MCF 10A (cell line): ENCODE results near the gene POLE. TPM values are rescaled to one million over a fixed set of nuclear protein-coding genes. Genes with fewer than 3 reads are reported as not detected.

Experiments used
- BruUV-seq: library from RNA; stranded (reverse); fragments of 400-500 nt; replicated peaks from 2 replicates; lab custom pipeline; 2021; lab: Mats Ljungman, UMichigan
- CTCF ChIA-PET: fragments of 300-600 bp; sonication (Branson Sonifier 250); formaldehyde crosslinking; extraction: SDS; loops from one replicate; lab custom pipeline; 2021; ENCODE audit warnings: antibody characterized with exemption, inconsistent platforms; lab: Yijun Ruan, JAX
- POLR2A ChIA-PET: fragments of 300-600, 350-650 bp; sonication (Branson Sonifier 250); formaldehyde crosslinking; extraction: SDS; loops from one replicate; lab custom pipeline; 2020; ENCODE audit warnings: antibody characterized with exemption, inconsistent platforms; lab: Yijun Ruan, JAX
- DNase-seq: peaks from one replicate; pipeline ENCODE4 v3.0.0-alpha.2; 2018; ENCODE audit not compliant: unreplicated experiment
- H3K27ac Mint-ChIP-seq: one replicate; pipeline ENCODE4 v1.8.0; 2022; ENCODE audit warnings: mild to moderate bottlenecking, low read depth, mixed read lengths; ENCODE audit not compliant: unreplicated experiment
- H3K27me3 Mint-ChIP-seq: one replicate; pipeline ENCODE4 v1.8.0; 2022; ENCODE audit warnings: mixed read lengths; ENCODE audit not compliant: insufficient read depth, unreplicated experiment
- H3K36me3 Mint-ChIP-seq: one replicate; pipeline ENCODE4 v1.8.0; 2022; ENCODE audit warnings: mild to moderate bottlenecking, moderate library complexity, mixed read lengths; ENCODE audit not compliant: insufficient read depth, unreplicated experiment
- H3K4me1 Mint-ChIP-seq: one replicate; pipeline ENCODE4 v1.8.0; 2022; ENCODE audit warnings: mixed read lengths; ENCODE audit not compliant: insufficient read depth, unreplicated experiment
- H3K4me3 Mint-ChIP-seq: one replicate; pipeline ENCODE4 v1.8.0; 2022; ENCODE audit warnings: mild to moderate bottlenecking, moderate library complexity, mixed read lengths; ENCODE audit not compliant: unreplicated experiment
- H3K9me3 Mint-ChIP-seq: one replicate; pipeline ENCODE4 v1.8.0; 2022; ENCODE audit warnings: mixed read lengths; ENCODE audit not compliant: unreplicated experiment
- CTCF ChIP-seq: fragments of 200-600 bp; IDR thresholded peaks from one replicate; pipeline ENCODE4 v1.8.0; 2022; ENCODE audit warnings: antibody characterized with exemption, mild to moderate bottlenecking; ENCODE audit not compliant: unreplicated experiment
- intact Hi-C: fragments of 100-400 bp; cut with micrococcal nuclease; formaldehyde crosslinking; loops from 2 replicates; pipeline ENCODE4 v1.14.1; 2022
- total RNA-seq: library from RNA; stranded (reverse); gene quantifications from 2 replicates; pipeline ENCODE4 v1.2.3, GENCODE V29; 2022

The POLE gene
- total RNA-seq, 1 experiment from 2014 or later = 36.3 TPM

- CTCF ChIA-PET = interaction anchor here (0.6 kb wide), 2 partner anchors 18 to 20 kb away, joined by 3 to 4 read pairs; no protein-coding TSS in a partner anchor
- BruUV-seq = no TSS peak
- no peak overlapping the region for H3K4me3 Mint-ChIP-seq
- H3K27me3 Mint-ChIP-seq = no peaks in the 10 kb centered on the region
- H3K9me3 Mint-ChIP-seq = no peaks in the 10 kb centered on the region
- no peak for DNase-seq
- no peaks in the 10 kb centered on the region for H3K4me1 Mint-ChIP-seq
- no peak overlapping the region for H3K27ac Mint-ChIP-seq
- H3K36me3 Mint-ChIP-seq = peaks cover 18% of the 10 kb centered on the region
- no peak for TF ChIP-seq CTCF
- intact Hi-C loops = no loop called here
- POLR2A ChIA-PET = no interaction called here
Observed at GRCh38 chr12:132582582-132583410, 104.3 kb downstream of the POLE start.

- no TSS peak for BruUV-seq
- ChIA-PET CTCF (interaction anchor here (0.6 kb wide), 2 partner anchors 18 to 19 kb away, joined by 3 to 4 read pairs; no protein-coding TSS in a partner anchor), POLR2A (no interaction called here)
- H3K9me3 Mint-ChIP-seq = no peaks in the 10 kb centered on the region
- no peak overlapping the region for H3K27ac Mint-ChIP-seq
- no peaks in the 10 kb centered on the region for H3K27me3 Mint-ChIP-seq
- DNase-seq = no peak
- intact Hi-C loops = no loop called here
- no peaks in the 10 kb centered on the region for H3K4me1 Mint-ChIP-seq
- H3K4me3 Mint-ChIP-seq = no peak overlapping the region
- TF ChIP-seq CTCF = no peak
- H3K36me3 Mint-ChIP-seq = peaks cover 18% of the 10 kb centered on the region
Observed at GRCh38 chr12:132582058-132582420, 105.1 kb downstream of the POLE start.

- BruUV-seq = no TSS peak
- no peak for TF ChIP-seq CTCF
- ChIA-PET POLR2A (interaction anchor here (0.6 kb wide), 1 partner anchor 395 kb away, joined by 3 read pairs; no protein-coding TSS in a partner anchor), CTCF (interaction anchor here (0.6 kb wide), 1 partner anchor 17 kb away, joined by 4 read pairs; no protein-coding TSS in a partner anchor)
- no peak for DNase-seq
- Mint-ChIP-seq H3K27ac (no peak overlapping the region), H3K4me1 (no peaks in the 10 kb centered on the region), H3K9me3 (no peaks in the 10 kb centered on the region), H3K4me3 (no peak overlapping the region), H3K27me3 (no peaks in the 10 kb centered on the region), H3K36me3 (peaks cover 18% of the 10 kb centered on the region)
- intact Hi-C loops = no loop called here
Observed at GRCh38 chr12:132581348-132582057, 105.6 kb downstream of the POLE start.
